HG03565 (cell line): ENCODE results near the gene KLHDC7A.

Experiments used
- ATAC-seq: cut with Tn5 transposase; IDR thresholded peaks from one replicate; pipeline ENCODE4 v1.9.1; 2021; ENCODE audit warnings: mild to moderate bottlenecking, moderate library complexity; ENCODE audit not compliant: unreplicated experiment

KLHDC7A gene

GRCh38 chr1:18501833-18502232 lies 21.1 kb downstream of the KLHDC7A start:
- ATAC-seq = no peak

GRCh38 chr1:18504609-18505008 lies 23.9 kb downstream of the KLHDC7A start:
- ATAC-seq = no peak

GRCh38 chr1:18505666-18506065 lies 24.9 kb downstream of the KLHDC7A start:
- ATAC-seq = no peak

- ATAC-seq = no peak
Observed at GRCh38 chr1:18508084-18508483, 27.4 kb downstream of the KLHDC7A start.

- ATAC-seq = no peak
Observed at GRCh38 chr1:18511149-18511873, 30.6 kb downstream of the KLHDC7A start.

- no peak for ATAC-seq
Observed at GRCh38 chr1:18511874-18512150, 31.1 kb downstream of the KLHDC7A start.

GRCh38 chr1:18512883-18513282 lies 32.2 kb downstream of the KLHDC7A start:
- ATAC-seq = no peak

GRCh38 chr1:18513995-18514394 lies 33.3 kb downstream of the KLHDC7A start:
- no peak for ATAC-seq

GRCh38 chr1:18515120-18515667 lies 34.5 kb downstream of the KLHDC7A start:
- ATAC-seq = no peak

- no peak for ATAC-seq
Observed at GRCh38 chr1:18516473-18516872, 35.7 kb downstream of the KLHDC7A start.

GRCh38 chr1:18526436-18527275 lies 45.9 kb downstream of the KLHDC7A start:
- no peak for ATAC-seq

- ATAC-seq = no peak
Observed at GRCh38 chr1:18527514-18527913, 46.8 kb downstream of the KLHDC7A start.

GRCh38 chr1:18527921-18528320 lies 47.2 kb downstream of the KLHDC7A start:
- ATAC-seq = no peak

GRCh38 chr1:18528616-18529015 lies 47.9 kb downstream of the KLHDC7A start:
- no peak for ATAC-seq

GRCh38 chr1:18529714-18530113 lies 49.0 kb downstream of the KLHDC7A start:
- ATAC-seq = no peak

- ATAC-seq = no peak
Observed at GRCh38 chr1:18530587-18531502, 50.1 kb downstream of the KLHDC7A start.

GRCh38 chr1:18531503-18531845 lies 50.7 kb downstream of the KLHDC7A start:
- no peak for ATAC-seq

GRCh38 chr1:18532390-18533170 lies 51.9 kb downstream of the KLHDC7A start:
- ATAC-seq = no peak

- no peak for ATAC-seq
Observed at GRCh38 chr1:18533259-18533658, 52.5 kb downstream of the KLHDC7A start.

GRCh38 chr1:18534810-18535205 lies 54.1 kb downstream of the KLHDC7A start:
- ATAC-seq = no peak
